ENCODE results near the gene ZNF335.
A peak's percentile ranks its signal among the peaks of the same experiment; 100 is the strongest.
"Not testable (repeated sequence)": the region's sequence is repeated elsewhere in the genome, so short reads cannot be mapped to it uniquely, and the experiment has no call there.

ZNF335 gene

GRCh38 chr20:46000262-46000996 lies 28.4 kb upstream of the ZNF335 start:
- WGBS, 2 experiments (ENCODE audit: insufficient coverage in 2 of 2) = 64 to 78% methylated on average over 12 to 13 of the region's 16 CpGs
- H3K4me3 ChIP-seq (ENCODE audit: extremely low read depth, insufficient read depth, low read length, poor library complexity, severe bottlenecking) = no peak overlapping the region
- no peaks in the 10 kb centered on the region for H3K36me3 ChIP-seq (ENCODE audit: control insufficient read depth, insufficient read depth, low read length)
- H3K27ac ChIP-seq (ENCODE audit: low read depth, low read length, severe bottlenecking) = peak overlapping the region; percentile 62
- H3K4me1 ChIP-seq (ENCODE audit: control insufficient read depth, insufficient read depth, low read length, poor library complexity, severe bottlenecking) = peaks cover 30% of the 10 kb centered on the region
- no peaks in the 10 kb centered on the region for H3K9me3 ChIP-seq (ENCODE audit: control insufficient read depth, low read length)

GRCh38 chr20:45999557-46000261 lies 27.7 kb upstream of the ZNF335 start:
- Histone ChIP-seq H3K4me1 (ENCODE audit: control insufficient read depth, insufficient read depth, low read length, poor library complexity, severe bottlenecking) (peaks cover 27% of the 10 kb centered on the region), H3K9me3 (ENCODE audit: control insufficient read depth, low read length) (no peaks in the 10 kb centered on the region), H3K27ac (ENCODE audit: low read depth, low read length, severe bottlenecking) (no peak overlapping the region), H3K36me3 (ENCODE audit: control insufficient read depth, insufficient read depth, low read length) (no peaks in the 10 kb centered on the region), H3K4me3 (ENCODE audit: extremely low read depth, insufficient read depth, low read length, poor library complexity, severe bottlenecking) (no peak overlapping the region)
- WGBS, 2 experiments (ENCODE audit: insufficient coverage in 2 of 2) = 90 to 100% methylated on average over 1 to 3 of the region's 4 CpGs

GRCh38 chr20:45998761-45999160 lies 26.8 kb upstream of the ZNF335 start:
- Histone ChIP-seq H3K4me3 (ENCODE audit: extremely low read depth, insufficient read depth, low read length, poor library complexity, severe bottlenecking) (no peak overlapping the region), H3K36me3 (ENCODE audit: control insufficient read depth, insufficient read depth, low read length) (no peaks in the 10 kb centered on the region), H3K9me3 (ENCODE audit: control insufficient read depth, low read length) (no peaks in the 10 kb centered on the region), H3K4me1 (ENCODE audit: control insufficient read depth, insufficient read depth, low read length, poor library complexity, severe bottlenecking) (peaks cover 24% of the 10 kb centered on the region), H3K27ac (ENCODE audit: low read depth, low read length, severe bottlenecking) (no peak overlapping the region)
- 72 to 95% methylated on average over 2 to 4 of the region's 4 CpGs for WGBS, 2 experiments (ENCODE audit: insufficient coverage in 2 of 2)

GRCh38 chr20:45998337-45998736 lies 26.3 kb upstream of the ZNF335 start:
- peaks cover 26% of the 10 kb centered on the region for H3K4me1 ChIP-seq (ENCODE audit: control insufficient read depth, insufficient read depth, low read length, poor library complexity, severe bottlenecking)
- 83 to 100% methylated on average over 1 of the region's 2 CpGs for WGBS, 2 experiments (ENCODE audit: insufficient coverage in 2 of 2)
- no peaks in the 10 kb centered on the region for H3K36me3 ChIP-seq (ENCODE audit: control insufficient read depth, insufficient read depth, low read length)
- no peaks in the 10 kb centered on the region for H3K9me3 ChIP-seq (ENCODE audit: control insufficient read depth, low read length)
- no peak overlapping the region for H3K27ac ChIP-seq (ENCODE audit: low read depth, low read length, severe bottlenecking)
- H3K4me3 ChIP-seq (ENCODE audit: extremely low read depth, insufficient read depth, low read length, poor library complexity, severe bottlenecking) = no peak overlapping the region

- Histone ChIP-seq H3K4me3 (ENCODE audit: extremely low read depth, insufficient read depth, low read length, poor library complexity, severe bottlenecking) (no peak overlapping the region), H3K36me3 (ENCODE audit: control insufficient read depth, insufficient read depth, low read length) (no peaks in the 10 kb centered on the region), H3K4me1 (ENCODE audit: control insufficient read depth, insufficient read depth, low read length, poor library complexity, severe bottlenecking) (peaks cover 26% of the 10 kb centered on the region), H3K9me3 (ENCODE audit: control insufficient read depth, low read length) (no peaks in the 10 kb centered on the region), H3K27ac (ENCODE audit: low read depth, low read length, severe bottlenecking) (no peak overlapping the region)
- WGBS, 2 experiments (ENCODE audit: insufficient coverage in 2 of 2) = 70 to 100% methylated on average over 2 to 3 of the region's 3 CpGs
Observed at GRCh38 chr20:45997187-45997586, 25.2 kb upstream of the ZNF335 start.

GRCh38 chr20:45995495-45996097 lies 23.6 kb upstream of the ZNF335 start:
- H3K9me3 ChIP-seq (ENCODE audit: control insufficient read depth, low read length); H3K36me3 ChIP-seq (ENCODE audit: control insufficient read depth, insufficient read depth, low read length); H3K27ac ChIP-seq (ENCODE audit: low read depth, low read length, severe bottlenecking); H3K4me3 ChIP-seq (ENCODE audit: extremely low read depth, insufficient read depth, low read length, poor library complexity, severe bottlenecking): not testable (repeated sequence)
- H3K4me1 ChIP-seq (ENCODE audit: control insufficient read depth, insufficient read depth, low read length, poor library complexity, severe bottlenecking) = peaks cover 18% of the 10 kb centered on the region
- WGBS, 2 experiments (ENCODE audit: insufficient coverage in 2 of 2) = 94 to 97% methylated on average over 5 of the region's 6 CpGs

GRCh38 chr20:45994761-45995493 lies 22.9 kb upstream of the ZNF335 start:
- Histone ChIP-seq H3K4me1 (ENCODE audit: control insufficient read depth, insufficient read depth, low read length, poor library complexity, severe bottlenecking) (peaks cover 12% of the 10 kb centered on the region), H3K9me3 (ENCODE audit: control insufficient read depth, low read length) (no peaks in the 10 kb centered on the region), H3K27ac (ENCODE audit: low read depth, low read length, severe bottlenecking) (no peak overlapping the region), H3K4me3 (ENCODE audit: extremely low read depth, insufficient read depth, low read length, poor library complexity, severe bottlenecking) (no peak overlapping the region), H3K36me3 (ENCODE audit: control insufficient read depth, insufficient read depth, low read length) (no peaks in the 10 kb centered on the region)
- 86 to 95% methylated on average over 8 to 9 of the region's 9 CpGs for WGBS, 2 experiments (ENCODE audit: insufficient coverage in 2 of 2)

GRCh38 chr20:45993197-45993951 lies 21.4 kb upstream of the ZNF335 start:
- 65 to 78% methylated on average over 7 to 9 of the region's 12 CpGs for WGBS, 2 experiments (ENCODE audit: insufficient coverage in 2 of 2)
- Histone ChIP-seq H3K36me3 (ENCODE audit: control insufficient read depth, insufficient read depth, low read length) (no peaks in the 10 kb centered on the region), H3K4me3 (ENCODE audit: extremely low read depth, insufficient read depth, low read length, poor library complexity, severe bottlenecking) (no peak overlapping the region), H3K4me1 (ENCODE audit: control insufficient read depth, insufficient read depth, low read length, poor library complexity, severe bottlenecking) (peaks cover 10% of the 10 kb centered on the region), H3K27ac (ENCODE audit: low read depth, low read length, severe bottlenecking) (peak overlapping the region; percentile 31), H3K9me3 (ENCODE audit: control insufficient read depth, low read length) (no peaks in the 10 kb centered on the region)

GRCh38 chr20:45991616-45992015 lies 19.6 kb upstream of the ZNF335 start:
- 83 to 93% methylated on average over 2 to 3 of the region's 3 CpGs for WGBS, 2 experiments (ENCODE audit: insufficient coverage in 2 of 2)
- H3K36me3 ChIP-seq (ENCODE audit: control insufficient read depth, insufficient read depth, low read length) = no peaks in the 10 kb centered on the region
- no peaks in the 10 kb centered on the region for H3K9me3 ChIP-seq (ENCODE audit: control insufficient read depth, low read length)
- no peak overlapping the region for H3K27ac ChIP-seq (ENCODE audit: low read depth, low read length, severe bottlenecking)
- H3K4me3 ChIP-seq (ENCODE audit: extremely low read depth, insufficient read depth, low read length, poor library complexity, severe bottlenecking) = no peak overlapping the region
- H3K4me1 ChIP-seq (ENCODE audit: control insufficient read depth, insufficient read depth, low read length, poor library complexity, severe bottlenecking) = peaks cover 10% of the 10 kb centered on the region

GRCh38 chr20:45988830-45989229 lies 16.8 kb upstream of the ZNF335 start:
- not testable (repeated sequence) for H3K9me3 ChIP-seq (ENCODE audit: control insufficient read depth, low read length); H3K4me3 ChIP-seq (ENCODE audit: extremely low read depth, insufficient read depth, low read length, poor library complexity, severe bottlenecking); H3K4me1 ChIP-seq (ENCODE audit: control insufficient read depth, insufficient read depth, low read length, poor library complexity, severe bottlenecking); H3K27ac ChIP-seq (ENCODE audit: low read depth, low read length, severe bottlenecking); H3K36me3 ChIP-seq (ENCODE audit: control insufficient read depth, insufficient read depth, low read length)
- 85 to 87% methylated on average over 2 to 3 of the region's 6 CpGs for WGBS, 2 experiments (ENCODE audit: insufficient coverage in 2 of 2)
